GM21576 (cell line): ENCODE measurements around the gene KLK1.
"Not testable (repeated sequence)": the region's sequence is repeated elsewhere in the genome, so short reads cannot be mapped to it uniquely, and the experiment has no call there.

ENCODE experiments used
- ATAC-seq: cut with Tn5 transposase; IDR thresholded peaks from one replicate; pipeline ENCODE4 v1.9.1; 2021; ENCODE audit warnings: mild to moderate bottlenecking, moderate library complexity; ENCODE audit not compliant: unreplicated experiment

KLK1 gene

GRCh38 chr19:50794074-50794875 lies 29.3 kb downstream of the KLK1 start:
- no peak for ATAC-seq

DNA sequence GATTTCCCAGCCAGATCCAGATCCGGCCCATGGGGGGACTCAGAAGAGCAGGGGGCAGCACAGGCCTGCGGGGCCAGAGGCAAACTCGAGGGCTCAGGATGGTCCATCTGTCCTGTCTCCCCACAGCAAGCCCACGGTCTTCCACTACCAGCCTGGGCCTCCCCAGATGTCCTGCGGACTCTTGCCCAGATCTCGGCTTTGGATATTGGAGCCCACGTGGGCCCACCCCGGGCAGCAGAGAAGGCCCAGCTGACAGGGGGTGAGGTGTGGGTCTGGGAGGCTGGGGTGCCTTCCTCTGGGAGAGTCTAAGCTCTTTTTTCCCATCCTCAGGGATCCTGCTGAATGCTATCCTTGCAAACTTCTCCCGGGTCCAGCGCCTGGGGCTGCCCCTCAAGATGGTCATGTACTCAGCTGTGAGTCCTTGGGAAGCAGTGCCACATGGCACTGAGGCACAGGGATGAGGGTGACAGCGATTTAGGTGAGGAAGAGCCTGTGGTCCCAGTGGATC lies 30.0 kb downstream of the KLK1 start:
- no peak for ATAC-seq

DNA sequence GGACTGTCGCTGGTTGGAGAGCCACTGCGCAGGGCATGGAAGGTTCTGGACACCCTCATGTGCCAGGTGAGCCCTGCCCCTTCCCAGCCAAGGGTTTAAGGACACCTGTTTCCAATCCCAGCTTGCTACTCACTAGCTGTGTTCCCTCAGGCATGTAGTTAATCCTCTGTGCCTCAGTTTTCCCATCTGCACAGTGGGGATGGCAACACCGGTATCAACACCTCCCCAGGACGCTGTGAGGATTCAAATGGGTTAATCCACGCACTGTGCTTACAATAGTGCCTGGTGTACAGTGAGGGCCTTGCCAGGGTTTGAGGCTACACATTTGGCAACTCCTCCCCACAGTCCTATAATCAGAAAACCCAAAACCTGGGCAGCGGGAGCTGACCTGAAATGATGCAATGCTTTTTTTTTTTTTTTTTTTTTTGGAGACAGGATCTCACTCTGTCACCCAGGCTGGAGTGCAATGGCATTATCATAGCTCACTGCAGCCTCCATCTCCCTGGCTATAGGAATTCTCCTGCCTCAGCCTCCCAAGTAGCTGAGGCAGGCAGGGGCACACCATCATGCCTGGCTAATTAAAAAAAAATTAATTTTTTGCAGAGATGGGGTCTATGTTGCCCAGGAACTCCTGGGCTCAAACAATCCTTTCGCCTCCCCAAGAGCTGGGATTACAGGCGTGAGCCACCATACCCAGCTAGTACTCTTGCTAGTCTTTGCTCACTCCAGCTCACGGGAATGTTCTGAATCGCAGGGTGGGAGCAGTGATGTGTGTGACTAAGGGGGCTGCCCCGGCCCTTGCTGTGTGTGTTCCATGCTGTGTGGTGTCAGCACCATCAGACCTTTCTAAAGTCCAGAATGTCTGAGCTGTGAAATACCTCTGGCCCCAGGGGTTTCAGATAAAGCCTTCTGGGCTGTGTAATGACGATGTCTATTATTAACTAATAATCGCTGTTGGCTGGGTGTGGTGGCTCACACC lies 31.0 kb downstream of the KLK1 start:
- ATAC-seq: no peak

DNA sequence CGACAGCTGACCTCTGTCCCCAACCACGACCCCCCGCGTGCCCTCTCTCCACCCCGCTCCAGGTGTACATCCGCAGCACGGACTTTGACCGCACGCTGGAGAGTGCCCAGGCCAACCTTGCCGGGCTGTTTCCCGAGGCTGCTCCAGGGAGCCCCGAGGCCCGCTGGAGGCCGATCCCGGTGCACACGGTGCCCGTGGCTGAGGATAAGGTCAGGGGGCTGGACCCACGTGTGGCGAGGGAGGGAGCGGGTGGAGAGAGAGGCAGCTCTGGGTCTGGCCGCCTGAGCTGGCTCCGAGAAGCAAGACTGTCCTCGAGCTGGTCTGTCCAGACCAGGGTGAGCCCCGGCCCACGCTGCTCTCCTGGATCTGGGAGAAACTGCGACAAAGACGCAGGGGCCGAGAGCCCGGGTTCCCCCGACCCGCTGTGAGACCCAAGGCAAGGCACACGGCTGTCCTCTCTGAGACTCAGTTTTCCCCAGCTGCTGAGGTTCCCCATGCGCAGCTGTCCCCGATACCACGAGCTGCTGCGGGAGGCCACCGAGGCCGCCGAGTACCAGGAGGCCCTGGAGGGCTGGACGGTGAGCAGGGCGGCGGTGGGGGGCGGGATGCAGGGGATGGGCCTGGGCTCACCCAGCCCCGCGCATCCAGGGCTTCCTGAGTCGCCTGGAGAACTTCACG lies 31.9 kb downstream of the KLK1 start:
- no peak for ATAC-seq

- no peak for ATAC-seq
These were observed 32.6 kb downstream of the KLK1 start for GRCh38 chr19:50790922-50791467.

DNA sequence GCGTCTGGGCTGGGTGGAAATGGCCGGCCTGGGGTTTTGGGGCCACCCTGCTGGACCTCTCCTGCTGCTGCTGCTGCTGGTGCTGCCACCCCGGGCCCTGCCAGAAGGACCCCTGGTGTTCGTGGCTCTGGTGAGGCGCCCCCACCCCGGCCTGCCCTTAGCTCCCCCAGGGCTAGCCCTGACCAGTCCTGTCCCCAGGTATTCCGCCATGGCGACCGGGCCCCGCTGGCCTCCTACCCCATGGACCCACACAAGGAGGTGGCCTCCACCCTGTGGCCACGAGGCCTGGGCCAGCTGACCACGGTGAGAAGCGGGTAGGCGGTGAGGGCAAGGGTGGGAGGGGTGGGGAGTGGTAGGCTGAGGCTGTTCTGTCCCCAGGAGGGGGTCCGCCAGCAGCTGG lies 33.2 kb downstream of the KLK1 start, which contains the start of gene ACP4:
TSS of gene ACP4 (plus strand) at position 20 of the 400 bp plus-strand sequence. CDS start at position 20, 0 bp downstream.
- no peak for ATAC-seq

DNA sequence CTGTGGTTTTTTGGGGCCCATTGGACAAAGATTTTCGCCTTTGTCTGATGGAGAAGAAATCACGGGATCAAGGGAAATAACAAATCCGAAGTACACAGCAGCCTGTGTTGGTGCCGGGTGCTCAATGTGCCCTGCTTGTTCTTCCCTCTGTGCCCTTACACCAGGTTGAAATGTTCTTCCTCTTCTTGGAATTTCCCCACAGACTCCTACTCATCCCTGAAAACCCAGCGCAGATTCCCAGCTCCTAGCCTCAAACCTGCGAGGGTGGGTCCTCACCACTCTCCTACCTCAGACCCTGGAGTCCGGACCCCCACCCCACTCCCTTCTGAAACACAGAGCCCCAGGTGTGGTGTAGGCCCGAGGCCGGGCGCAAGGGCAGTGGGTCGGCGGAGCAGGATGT lies 38.3 kb downstream of the KLK1 start:
- no peak for ATAC-seq

DNA sequence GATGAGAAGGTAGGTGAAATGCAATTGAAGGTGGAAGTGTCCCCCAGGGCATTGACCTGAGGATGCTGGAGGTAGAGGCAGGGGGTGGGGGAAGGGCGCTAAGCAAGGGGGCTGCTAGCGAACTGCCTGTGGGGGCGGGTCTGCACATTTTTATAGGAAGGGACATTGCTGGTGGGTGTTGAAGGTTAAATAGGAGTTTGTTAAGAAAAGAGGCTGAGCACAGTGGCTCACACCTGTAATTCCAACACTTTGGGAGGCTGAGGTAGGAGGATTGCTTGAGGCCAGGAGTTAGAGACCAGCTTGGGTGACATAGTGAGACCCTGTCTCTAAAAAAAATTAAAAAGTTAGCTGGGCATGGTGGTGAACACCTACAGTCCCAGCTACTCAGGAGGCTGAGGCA lies 38.9 kb downstream of the KLK1 start:
- ATAC-seq: no peak

GRCh38 chr19:50783848-50784152 lies 39.8 kb downstream of the KLK1 start:
- ATAC-seq: not testable (repeated sequence)

- no peak for ATAC-seq
These were observed 42.7 kb downstream of the KLK1 start for GRCh38 chr19:50780753-50781435.

DNA sequence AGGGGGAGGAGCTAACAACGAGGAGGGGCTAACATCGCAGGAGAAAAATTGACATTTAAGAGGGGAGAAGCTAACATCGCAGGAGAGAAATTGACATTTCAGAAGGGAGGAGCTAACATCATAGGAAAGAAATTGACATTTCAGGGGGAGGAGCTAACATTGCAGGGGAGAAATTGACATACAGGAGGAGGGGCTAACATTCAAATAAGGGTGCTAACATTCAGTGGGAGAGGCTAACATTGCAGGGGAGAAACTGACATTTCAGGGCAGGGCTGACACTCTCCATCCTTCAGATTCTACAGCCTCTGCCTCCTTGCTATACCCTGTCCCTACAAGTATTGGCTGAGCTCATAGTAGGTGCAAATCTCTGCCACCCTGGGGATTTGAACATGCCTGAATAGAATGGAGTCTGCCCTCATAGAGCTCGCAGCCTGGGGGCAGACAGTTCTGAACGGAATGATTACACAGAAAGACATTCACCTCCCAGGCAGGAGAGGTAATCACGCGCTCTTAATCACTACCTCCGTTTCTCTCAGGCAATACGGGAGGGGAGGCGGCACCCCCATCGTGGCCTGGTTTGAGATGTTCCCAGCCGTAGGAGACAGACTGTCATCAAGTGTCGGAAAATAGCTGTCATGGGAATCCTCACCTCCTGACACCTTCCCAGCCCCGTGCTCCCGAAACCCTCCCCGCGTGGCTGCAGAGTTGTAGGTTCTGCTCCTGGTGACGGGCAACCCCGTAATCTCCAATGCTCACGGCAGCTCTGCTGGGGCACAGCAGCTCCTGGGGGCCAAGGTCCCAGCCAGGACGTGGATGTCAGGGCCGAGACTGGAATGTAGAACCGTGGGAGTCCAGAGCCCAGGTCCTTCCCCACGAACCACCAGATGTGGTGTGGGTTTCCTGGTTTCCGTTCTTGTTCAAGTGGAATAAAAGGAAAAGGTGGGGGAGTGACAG lies 43.8 kb downstream of the KLK1 start:
- ATAC-seq: no peak

GRCh38 chr19:50778906-50779430 lies 44.6 kb downstream of the KLK1 start:
- no peak for ATAC-seq

GRCh38 chr19:50777830-50778303 lies 45.7 kb downstream of the KLK1 start:
- no peak for ATAC-seq

GRCh38 chr19:50777261-50777660 lies 46.3 kb downstream of the KLK1 start:
- ATAC-seq: no peak

DNA sequence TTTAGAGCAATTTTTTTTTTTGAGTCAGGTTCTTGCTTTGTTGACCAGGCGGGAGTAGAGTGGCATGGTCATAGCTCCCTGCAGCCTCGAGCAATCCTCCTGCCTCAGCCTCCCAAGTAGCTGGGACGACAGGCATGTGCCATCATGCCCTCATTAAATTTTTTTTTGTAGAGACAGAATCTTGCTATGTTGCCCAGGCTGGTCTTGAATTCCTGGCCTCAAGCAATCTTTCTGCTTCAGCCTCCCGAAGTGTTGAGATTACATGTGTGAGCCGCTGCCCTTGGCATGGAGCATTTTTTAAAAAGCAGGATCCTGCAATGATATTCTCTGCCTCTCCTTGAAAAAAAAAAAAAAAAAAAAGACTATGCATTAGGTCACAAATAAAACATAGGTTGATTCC lies 47.5 kb downstream of the KLK1 start:
- ATAC-seq: no peak

- ATAC-seq: not testable (repeated sequence)
These were observed 50.1 kb downstream of the KLK1 start for GRCh38 chr19:50773454-50773853.

DNA sequence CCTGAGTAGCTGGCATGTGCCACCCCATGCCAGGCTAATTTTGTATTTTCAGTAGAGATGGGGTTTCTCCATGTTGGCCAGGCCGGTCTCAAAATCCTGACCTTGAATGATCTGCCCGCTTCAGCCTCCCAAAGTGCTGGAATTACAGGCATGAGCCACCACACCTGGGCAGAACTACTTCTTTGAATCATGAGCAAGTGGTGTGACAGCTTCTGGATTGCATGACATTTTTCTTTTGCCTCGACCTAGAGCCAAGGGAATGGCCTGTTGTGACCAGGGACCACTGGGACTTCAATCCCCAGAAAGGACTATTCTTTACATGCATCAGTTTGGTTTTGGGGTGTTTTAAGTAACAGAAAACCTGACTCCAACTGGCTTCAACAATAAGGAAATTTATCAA lies 50.7 kb downstream of the KLK1 start:
- ATAC-seq: not testable (repeated sequence)

- ATAC-seq: no peak
These were observed 51.1 kb downstream of the KLK1 start for GRCh38 chr19:50772476-50772875.

GRCh38 chr19:50770888-50771287 lies 52.7 kb downstream of the KLK1 start:
- no peak for ATAC-seq
